ENCODE data around the gene FBXW11.

The FBXW11 gene

GRCh38 chr5:172050080-172050479, 43.6 kb upstream of the FBXW11 start:
- no peak for TF ChIP-seq CTCF (IDR thresholded peaks at IDR 0.05; ENCODE audit: extremely low read depth, missing control alignments)
- no peak for DNase-seq (ENCODE audit: low spot score)

GRCh38 chr5:172049226-172049796, 42.9 kb upstream of the FBXW11 start:
- TF ChIP-seq CTCF (IDR thresholded peaks at IDR 0.05; ENCODE audit: extremely low read depth, missing control alignments) = no peak
- DNase-seq (ENCODE audit: low spot score) = no peak

GRCh38 chr5:172048539-172049101, 42.2 kb upstream of the FBXW11 start:
- no peak for DNase-seq (ENCODE audit: low spot score)
- TF ChIP-seq CTCF (IDR thresholded peaks at IDR 0.05; ENCODE audit: extremely low read depth, missing control alignments) = no peak

- no peak for DNase-seq (ENCODE audit: low spot score)
- TF ChIP-seq CTCF (IDR thresholded peaks at IDR 0.05; ENCODE audit: extremely low read depth, missing control alignments) = no peak
Measured at GRCh38 chr5:172048170-172048422, 41.7 kb upstream of the FBXW11 start.

- no peak for TF ChIP-seq CTCF (IDR thresholded peaks at IDR 0.05; ENCODE audit: extremely low read depth, missing control alignments)
- DNase-seq (ENCODE audit: low spot score) = no peak
Measured at GRCh38 chr5:172046593-172046992, 40.2 kb upstream of the FBXW11 start.

GRCh38 chr5:172045315-172045632, 38.8 kb upstream of the FBXW11 start:
- no peak for TF ChIP-seq CTCF (IDR thresholded peaks at IDR 0.05; ENCODE audit: extremely low read depth, missing control alignments)
- DNase-seq (ENCODE audit: low spot score) = no peak

GRCh38 chr5:172044631-172045314, 38.3 kb upstream of the FBXW11 start:
- DNase-seq (ENCODE audit: low spot score) = no peak
- TF ChIP-seq CTCF (IDR thresholded peaks at IDR 0.05; ENCODE audit: extremely low read depth, missing control alignments) = no peak
